MCF 10A (cell line): ENCODE data around the gene GSC2. TPM values are rescaled to one million over a fixed set of nuclear protein-coding genes. Genes with fewer than 3 reads are reported as not detected.

ENCODE experiments used
- BruUV-seq: library from RNA; stranded (reverse); fragments of 400-500 nt; replicated peaks from 2 replicates; lab custom pipeline; 2021; lab: Mats Ljungman, UMichigan
- CTCF ChIA-PET: fragments of 300-600 bp; sonication (Branson Sonifier 250); formaldehyde crosslinking; extraction: SDS; loops from one replicate; lab custom pipeline; 2021; ENCODE audit warnings: antibody characterized with exemption, inconsistent platforms; lab: Yijun Ruan, JAX
- POLR2A ChIA-PET: fragments of 300-600, 350-650 bp; sonication (Branson Sonifier 250); formaldehyde crosslinking; extraction: SDS; loops from one replicate; lab custom pipeline; 2020; ENCODE audit warnings: antibody characterized with exemption, inconsistent platforms; lab: Yijun Ruan, JAX
- DNase-seq: peaks from one replicate; pipeline ENCODE4 v3.0.0-alpha.2; 2018; ENCODE audit not compliant: unreplicated experiment
- H3K27ac Mint-ChIP-seq: one replicate; pipeline ENCODE4 v1.8.0; 2022; ENCODE audit warnings: mild to moderate bottlenecking, low read depth, mixed read lengths; ENCODE audit not compliant: unreplicated experiment
- H3K27me3 Mint-ChIP-seq: one replicate; pipeline ENCODE4 v1.8.0; 2022; ENCODE audit warnings: mixed read lengths; ENCODE audit not compliant: insufficient read depth, unreplicated experiment
- H3K36me3 Mint-ChIP-seq: one replicate; pipeline ENCODE4 v1.8.0; 2022; ENCODE audit warnings: mild to moderate bottlenecking, moderate library complexity, mixed read lengths; ENCODE audit not compliant: insufficient read depth, unreplicated experiment
- H3K4me1 Mint-ChIP-seq: one replicate; pipeline ENCODE4 v1.8.0; 2022; ENCODE audit warnings: mixed read lengths; ENCODE audit not compliant: insufficient read depth, unreplicated experiment
- H3K4me3 Mint-ChIP-seq: one replicate; pipeline ENCODE4 v1.8.0; 2022; ENCODE audit warnings: mild to moderate bottlenecking, moderate library complexity, mixed read lengths; ENCODE audit not compliant: unreplicated experiment
- H3K9me3 Mint-ChIP-seq: one replicate; pipeline ENCODE4 v1.8.0; 2022; ENCODE audit warnings: mixed read lengths; ENCODE audit not compliant: unreplicated experiment
- intact Hi-C: fragments of 100-400 bp; cut with micrococcal nuclease; formaldehyde crosslinking; loops from 2 replicates; pipeline ENCODE4 v1.14.1; 2022
- total RNA-seq: library from RNA; stranded (reverse); gene quantifications from 2 replicates; pipeline ENCODE4 v1.2.3, GENCODE V29; 2022
- TF ChIP-seq, protein P1 (sequence below): fragments of 200-600 bp; IDR thresholded peaks from one replicate; pipeline ENCODE4 v1.8.0; 2022; ENCODE audit warnings: antibody characterized with exemption, mild to moderate bottlenecking; ENCODE audit not compliant: unreplicated experiment

GSC2 gene
- total RNA-seq, 1 experiment from 2014 or later = not detected

DNA sequence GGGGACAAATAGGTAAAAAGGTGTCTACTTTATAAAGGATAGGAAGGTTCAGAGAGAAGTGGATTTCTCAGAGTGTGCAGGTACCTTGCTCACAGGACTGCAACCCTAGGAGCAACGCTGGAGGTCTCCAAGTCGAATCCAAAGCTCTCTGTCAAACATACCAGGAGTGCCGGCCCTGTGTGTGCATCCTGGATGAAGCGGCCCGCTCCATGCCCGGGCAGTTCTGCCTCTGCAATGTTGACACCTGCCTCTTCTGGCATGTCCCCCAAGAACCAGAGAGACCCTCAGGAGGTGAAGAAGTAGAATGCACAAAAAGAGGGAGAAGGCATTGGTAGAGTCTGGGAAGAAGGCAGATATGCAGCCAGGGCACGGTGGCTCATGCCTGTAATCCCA is 22.1 kb downstream of the GSC2 start:
- H3K9me3 Mint-ChIP-seq = no peaks in the 10 kb centered on the region
- H3K4me3 Mint-ChIP-seq = no peak overlapping the region
- peaks cover 12% of the 10 kb centered on the region for H3K4me1 Mint-ChIP-seq
- no peak for DNase-seq
- H3K36me3 Mint-ChIP-seq = peaks cover 10% of the 10 kb centered on the region
- no peaks in the 10 kb centered on the region for H3K27me3 Mint-ChIP-seq
- intact Hi-C loops = no loop called here
- no peak overlapping the region for H3K27ac Mint-ChIP-seq
- TF ChIP-seq, protein P1, sequence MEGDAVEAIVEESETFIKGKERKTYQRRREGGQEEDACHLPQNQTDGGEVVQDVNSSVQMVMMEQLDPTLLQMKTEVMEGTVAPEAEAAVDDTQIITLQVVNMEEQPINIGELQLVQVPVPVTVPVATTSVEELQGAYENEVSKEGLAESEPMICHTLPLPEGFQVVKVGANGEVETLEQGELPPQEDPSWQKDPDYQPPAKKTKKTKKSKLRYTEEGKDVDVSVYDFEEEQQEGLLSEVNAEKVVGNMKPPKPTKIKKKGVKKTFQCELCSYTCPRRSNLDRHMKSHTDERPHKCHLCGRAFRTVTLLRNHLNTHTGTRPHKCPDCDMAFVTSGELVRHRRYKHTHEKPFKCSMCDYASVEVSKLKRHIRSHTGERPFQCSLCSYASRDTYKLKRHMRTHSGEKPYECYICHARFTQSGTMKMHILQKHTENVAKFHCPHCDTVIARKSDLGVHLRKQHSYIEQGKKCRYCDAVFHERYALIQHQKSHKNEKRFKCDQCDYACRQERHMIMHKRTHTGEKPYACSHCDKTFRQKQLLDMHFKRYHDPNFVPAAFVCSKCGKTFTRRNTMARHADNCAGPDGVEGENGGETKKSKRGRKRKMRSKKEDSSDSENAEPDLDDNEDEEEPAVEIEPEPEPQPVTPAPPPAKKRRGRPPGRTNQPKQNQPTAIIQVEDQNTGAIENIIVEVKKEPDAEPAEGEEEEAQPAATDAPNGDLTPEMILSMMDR = no peak
- CTCF ChIA-PET = interaction anchor here (0.5 kb wide), 1 partner anchor 401 kb away, joined by 3 read pairs; no protein-coding TSS in a partner anchor
- BruUV-seq = no TSS peak
- POLR2A ChIA-PET = no interaction called here

DNA sequence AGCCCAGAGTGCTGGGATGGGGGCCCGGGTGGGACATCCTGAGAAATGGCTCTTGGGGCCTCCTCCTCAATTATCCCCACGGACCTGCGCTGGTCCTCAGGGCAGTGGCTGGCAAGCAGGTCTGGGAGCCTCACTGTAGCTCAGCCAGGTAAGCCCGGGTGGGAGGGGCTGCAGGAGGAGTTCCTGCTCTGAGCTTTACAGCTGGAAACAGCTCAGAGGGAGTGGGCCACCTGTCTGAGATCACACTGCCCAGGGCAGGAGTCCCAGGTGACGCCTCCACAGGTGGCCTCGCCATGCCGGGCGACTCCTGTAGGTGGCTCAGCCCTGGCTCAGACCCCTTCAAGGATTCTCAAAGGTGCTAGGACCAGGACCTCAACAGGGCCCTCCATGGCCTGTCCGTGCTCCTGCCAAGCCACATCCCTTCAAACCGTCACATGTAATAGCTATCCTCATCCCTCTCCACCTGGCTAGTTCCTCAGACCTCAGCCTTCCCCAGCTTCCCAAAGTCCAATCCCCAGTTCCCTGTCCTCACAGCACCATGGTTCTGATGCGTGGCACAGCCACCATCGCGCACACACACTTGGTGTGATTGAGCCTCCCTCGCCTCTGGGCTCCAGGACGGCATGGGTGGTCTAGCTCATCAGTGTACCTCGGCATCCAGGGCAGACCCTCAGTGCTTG is 22.6 kb downstream of the GSC2 start:
- intact Hi-C loops = no loop called here
- no peak overlapping the region for H3K27ac Mint-ChIP-seq
- peaks cover 4% of the 10 kb centered on the region for H3K36me3 Mint-ChIP-seq
- ChIA-PET POLR2A (no interaction called here), CTCF (interaction anchor here (0.5 kb wide), 1 partner anchor 402 kb away, joined by 3 read pairs; no protein-coding TSS in a partner anchor)
- no peaks in the 10 kb centered on the region for H3K27me3 Mint-ChIP-seq
- no peaks in the 10 kb centered on the region for H3K9me3 Mint-ChIP-seq
- H3K4me3 Mint-ChIP-seq = no peak overlapping the region
- BruUV-seq = no TSS peak
- TF ChIP-seq, protein P1 = no peak
- H3K4me1 Mint-ChIP-seq = peaks cover 17% of the 10 kb centered on the region
- no peak for DNase-seq

DNA sequence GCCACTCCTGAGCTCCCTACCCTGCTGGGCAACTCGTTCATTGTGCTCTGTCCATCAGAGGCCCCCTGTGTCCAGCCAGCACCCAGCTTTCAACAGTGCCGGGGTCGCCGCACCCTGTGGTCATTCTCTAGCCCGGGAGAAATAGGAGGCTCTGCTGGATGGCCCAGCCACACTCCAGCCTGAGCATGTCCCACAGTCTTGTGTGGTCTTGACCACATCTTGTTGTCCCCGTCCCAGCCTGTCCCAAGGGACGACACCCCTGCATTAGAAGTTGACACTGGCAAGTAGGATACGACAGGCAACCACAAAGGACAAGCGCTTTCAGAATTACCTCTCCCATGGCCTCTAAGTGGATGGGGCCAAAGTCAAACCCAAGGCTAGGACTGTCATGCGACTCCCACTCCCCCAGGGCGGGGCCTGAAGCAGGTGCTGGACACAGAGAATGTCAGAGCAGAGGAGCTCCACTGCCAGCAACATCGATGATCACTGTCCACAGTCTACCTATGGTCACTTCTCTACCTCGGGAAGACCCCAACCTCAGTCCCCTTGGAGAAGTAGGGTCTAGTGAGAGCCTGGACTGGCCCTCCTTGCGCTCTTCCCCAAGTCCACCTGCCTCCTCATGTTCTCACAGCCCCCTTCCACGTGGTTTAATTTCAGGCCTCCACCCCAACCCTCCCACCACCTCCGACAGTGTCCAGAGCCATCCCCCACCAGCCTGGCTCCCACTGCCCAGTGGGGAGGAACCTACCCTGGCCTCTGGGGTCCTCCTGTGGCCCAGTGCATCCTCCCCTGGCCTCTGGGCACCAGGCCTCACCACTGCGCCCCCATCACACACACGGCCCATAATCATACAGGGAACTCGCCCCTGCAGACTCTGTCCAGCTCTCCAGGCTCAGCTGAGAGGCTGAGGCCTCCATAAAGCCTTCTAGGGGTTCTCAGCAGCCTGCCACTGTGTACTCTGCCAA is 23.5 kb downstream of the GSC2 start:
- intact Hi-C loops = no loop called here
- Mint-ChIP-seq H3K27me3 (no peaks in the 10 kb centered on the region), H3K4me1 (peaks cover 18% of the 10 kb centered on the region), H3K9me3 (no peaks in the 10 kb centered on the region), H3K4me3 (no peak overlapping the region), H3K36me3 (peaks cover 4% of the 10 kb centered on the region), H3K27ac (no peak overlapping the region)
- DNase-seq = no peak
- ChIA-PET POLR2A (interaction anchor here (0.5 kb wide), 1 partner anchor 12 kb away, joined by 4 read pairs; no protein-coding TSS in a partner anchor), CTCF (interaction anchor here (1.1 kb wide), 1 partner anchor 19 kb away, joined by 6 read pairs; no protein-coding TSS in a partner anchor)
- no TSS peak for BruUV-seq
- TF ChIP-seq, protein P1 = no peak
